T-helper 2 cell treated with Interferon-gamma antibody and Interleukin-4, amounts not matched to agents 5 μg/mL and 100 μg/mL, for 36 hours (primary cell): ENCODE data around the gene CHP1.
"Not testable (repeated sequence)": the region's sequence is repeated elsewhere in the genome, so short reads cannot be mapped to it uniquely, and the experiment has no call there.

Experiments
- DNase-seq: peaks from one replicate; pipeline ENCODE4 v3.0.0; 2021; ENCODE audit warnings: low spot score
- H3K27ac Mint-ChIP-seq: one replicate; pipeline ENCODE4 v1.8.0; 2021; ENCODE audit warnings: mild to moderate bottlenecking, mixed read lengths
- H3K27me3 Mint-ChIP-seq: one replicate; pipeline ENCODE4 v1.8.0; 2021; ENCODE audit warnings: low read depth, mixed read lengths
- H3K36me3 Mint-ChIP-seq: one replicate; pipeline ENCODE4 v1.8.0; 2021; ENCODE audit warnings: low read depth, mixed read lengths
- H3K4me1 Mint-ChIP-seq: one replicate; pipeline ENCODE4 v1.8.0; 2021; ENCODE audit warnings: low read depth, mixed read lengths
- H3K4me3 Mint-ChIP-seq: one replicate; pipeline ENCODE4 v1.8.0; 2022; ENCODE audit warnings: mild to moderate bottlenecking, moderate library complexity, mixed read lengths
- H3K9me3 Mint-ChIP-seq: one replicate; pipeline ENCODE4 v1.8.0; 2021; ENCODE audit warnings: mixed read lengths

CHP1 gene

GRCh38 chr15:41269887-41270286 lies 38.8 kb downstream of the CHP1 start:
- no peak overlapping the region for H3K27ac Mint-ChIP-seq
- no peaks in the 10 kb centered on the region for H3K9me3 Mint-ChIP-seq
- H3K36me3 Mint-ChIP-seq, result peaks cover 13% of the 10 kb centered on the region
- H3K4me1 Mint-ChIP-seq, result no peaks in the 10 kb centered on the region
- H3K4me3 Mint-ChIP-seq, result no peak overlapping the region
- no peaks in the 10 kb centered on the region for H3K27me3 Mint-ChIP-seq
- DNase-seq, result no peak

GRCh38 chr15:41276831-41277230 lies 45.8 kb downstream of the CHP1 start:
- no peak overlapping the region for H3K27ac Mint-ChIP-seq

DNA sequence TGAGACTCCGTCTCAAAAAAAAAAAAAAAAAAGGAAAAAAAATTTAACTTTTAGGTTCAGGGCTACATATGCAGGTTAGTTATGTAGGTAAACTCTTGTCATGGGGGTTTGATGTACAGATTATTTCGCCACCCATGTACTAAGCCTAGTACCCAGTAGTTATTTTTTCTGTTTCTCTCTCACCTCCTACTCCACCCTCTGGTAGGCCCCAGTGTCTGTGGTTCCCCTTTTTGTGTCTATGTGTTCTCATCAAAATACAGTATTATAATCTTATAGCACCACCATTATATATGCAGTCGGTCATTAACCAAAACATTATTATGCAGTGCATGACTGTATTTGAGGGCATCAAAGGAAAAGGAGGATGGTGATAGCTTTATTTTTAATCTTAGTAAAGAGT lies 47.3 kb downstream of the CHP1 start:
- Mint-ChIP-seq H3K9me3 (no peaks in the 10 kb centered on the region), H3K4me1 (peaks cover 14% of the 10 kb centered on the region), H3K4me3 (no peak overlapping the region), H3K27ac (no peak overlapping the region), H3K36me3 (peaks cover 23% of the 10 kb centered on the region), H3K27me3 (no peaks in the 10 kb centered on the region)
- no peak for DNase-seq

More at GRCh38 chr15:41276831-41277230, 45.8 kb downstream of the CHP1 start:
- no peak for DNase-seq
- Mint-ChIP-seq H3K9me3 (no peaks in the 10 kb centered on the region), H3K4me3 (no peak overlapping the region), H3K27me3 (no peaks in the 10 kb centered on the region), H3K36me3 (peaks cover 20% of the 10 kb centered on the region), H3K4me1 (peaks cover 6% of the 10 kb centered on the region)

- Mint-ChIP-seq H3K27ac (no peak overlapping the region), H3K27me3 (no peaks in the 10 kb centered on the region), H3K36me3 (peaks cover 27% of the 10 kb centered on the region), H3K4me3 (no peak overlapping the region), H3K4me1 (peaks cover 19% of the 10 kb centered on the region), H3K9me3 (no peaks in the 10 kb centered on the region)
- DNase-seq, result no peak
Observed at GRCh38 chr15:41279535-41280283, 48.6 kb downstream of the CHP1 start.

- H3K27ac Mint-ChIP-seq, result peak overlapping the region; percentile 5
- peaks cover 41% of the 10 kb centered on the region for H3K36me3 Mint-ChIP-seq
Observed at GRCh38 chr15:41281236-41281635, 50.2 kb downstream of the CHP1 start.

GRCh38 chr15:41282436-41282835 lies 51.4 kb downstream of the CHP1 start:
- Mint-ChIP-seq H3K4me3 (peak overlapping the region; percentile 95), H3K36me3 (peaks cover 49% of the 10 kb centered on the region), H3K4me1 (peaks cover 28% of the 10 kb centered on the region), H3K9me3 (peaks cover 13% of the 10 kb centered on the region), H3K27ac (peak overlapping the region; percentile 96)
- DNase-seq, H3K27me3 Mint-ChIP-seq: not testable (repeated sequence)

More at GRCh38 chr15:41281236-41281635, 50.2 kb downstream of the CHP1 start:
- no peak for DNase-seq
- Mint-ChIP-seq H3K4me1 (peaks cover 29% of the 10 kb centered on the region), H3K9me3 (peaks cover 10% of the 10 kb centered on the region), H3K27me3 (no peaks in the 10 kb centered on the region), H3K4me3 (no peak overlapping the region)

DNA sequence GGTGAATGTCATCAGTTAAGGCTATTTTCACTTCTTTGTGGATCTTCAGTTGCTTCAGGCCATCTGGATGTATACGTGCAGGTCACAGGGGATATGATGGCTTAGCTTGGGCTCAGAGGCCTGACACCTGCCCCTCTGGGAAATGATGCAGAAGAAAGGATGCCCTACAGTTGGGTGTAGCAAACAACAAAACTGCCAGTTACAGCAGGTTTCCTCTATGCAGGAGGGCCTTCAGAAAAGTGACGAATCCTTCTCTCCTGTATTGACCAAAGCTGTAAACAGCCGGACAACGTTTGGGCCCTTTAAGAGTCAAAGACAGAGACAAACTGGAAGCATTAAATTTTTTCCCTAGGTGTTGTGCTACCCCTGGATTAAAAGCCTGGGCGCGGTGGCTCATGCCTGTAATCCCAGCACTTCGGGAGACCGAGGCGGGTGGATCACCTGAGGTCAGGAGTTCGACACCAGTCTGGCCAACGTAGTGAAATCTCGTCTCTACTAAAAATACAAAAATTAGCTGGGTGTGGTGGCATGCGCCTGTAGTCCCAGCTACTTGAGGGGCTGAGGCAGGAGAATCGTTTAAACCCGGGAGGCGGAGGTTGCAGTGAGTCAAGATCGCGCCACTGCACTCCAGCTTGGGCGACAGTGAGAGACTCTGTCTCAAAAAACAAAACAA lies 52.0 kb downstream of the CHP1 start:
- not testable (repeated sequence) for H3K27me3 Mint-ChIP-seq, DNase-seq
- peaks cover 53% of the 10 kb centered on the region for H3K36me3 Mint-ChIP-seq
- peak overlapping the region; percentile 96 for H3K27ac Mint-ChIP-seq
- peaks cover 30% of the 10 kb centered on the region for H3K4me1 Mint-ChIP-seq
- H3K9me3 Mint-ChIP-seq, result peaks cover 13% of the 10 kb centered on the region
- H3K4me3 Mint-ChIP-seq, result peak overlapping the region; percentile 95

DNA sequence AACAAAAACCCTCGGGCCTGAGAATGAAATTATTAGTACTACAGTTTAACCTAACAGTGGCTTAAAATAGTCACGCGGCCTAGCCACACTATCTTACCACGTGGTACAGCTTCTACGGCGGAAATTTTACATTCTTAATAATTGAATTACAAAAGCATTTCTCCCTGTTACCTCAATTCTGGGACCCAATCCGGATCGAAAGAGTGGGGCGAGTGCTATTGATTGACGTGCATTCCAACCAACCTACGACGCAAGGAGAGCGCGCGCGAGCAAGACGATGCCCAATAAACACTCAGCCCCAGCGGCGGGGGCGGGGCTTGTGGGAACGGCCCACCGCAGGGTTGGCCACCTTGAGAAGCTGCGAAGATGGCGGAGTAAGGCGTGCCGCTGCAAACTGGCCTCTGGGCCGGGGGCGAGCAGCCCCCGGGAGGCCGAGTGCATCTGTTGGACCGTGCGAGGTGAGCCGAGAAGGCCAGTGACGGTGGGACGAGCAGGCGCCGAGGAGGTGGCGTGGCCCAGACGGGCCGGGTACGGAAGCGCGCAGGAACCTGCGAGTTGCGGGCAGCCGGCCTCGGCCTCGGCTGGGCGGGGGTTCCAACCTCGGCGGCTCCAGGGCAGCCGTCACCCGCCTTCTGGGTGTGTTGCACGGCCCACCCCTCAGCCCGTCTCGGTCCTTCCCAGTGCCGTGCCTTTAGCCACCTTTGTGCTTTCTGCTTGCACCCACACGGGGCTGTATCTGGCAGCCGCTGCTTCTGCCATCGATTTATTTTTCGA lies 52.8 kb downstream of the CHP1 start:
- Mint-ChIP-seq H3K36me3 (peaks cover 56% of the 10 kb centered on the region), H3K27ac (peak overlapping the region; percentile 97), H3K9me3 (peaks cover 13% of the 10 kb centered on the region), H3K4me1 (peaks cover 37% of the 10 kb centered on the region), H3K27me3 (no peaks in the 10 kb centered on the region), H3K4me3 (peak overlapping the region; percentile 95)
- DNase-seq, result peak; percentile 98

GRCh38 chr15:41284427-41285177 lies 53.5 kb downstream of the CHP1 start:
- Mint-ChIP-seq H3K9me3 (peaks cover 13% of the 10 kb centered on the region), H3K4me3 (peak overlapping the region; percentile 95), H3K27me3 (no peaks in the 10 kb centered on the region), H3K27ac (peak overlapping the region; percentile 97), H3K36me3 (peaks cover 51% of the 10 kb centered on the region), H3K4me1 (peaks cover 38% of the 10 kb centered on the region)
- DNase-seq, result peak; percentile 7

- H3K27me3 Mint-ChIP-seq, result no peaks in the 10 kb centered on the region
- peak overlapping the region; percentile 95 for H3K4me3 Mint-ChIP-seq
- DNase-seq, result no peak
- peaks cover 13% of the 10 kb centered on the region for H3K9me3 Mint-ChIP-seq
- H3K36me3 Mint-ChIP-seq, result peaks cover 46% of the 10 kb centered on the region
- peak overlapping the region; percentile 97 for H3K27ac Mint-ChIP-seq
- H3K4me1 Mint-ChIP-seq, result peaks cover 38% of the 10 kb centered on the region
Observed at GRCh38 chr15:41285285-41285684, 54.2 kb downstream of the CHP1 start.

DNA sequence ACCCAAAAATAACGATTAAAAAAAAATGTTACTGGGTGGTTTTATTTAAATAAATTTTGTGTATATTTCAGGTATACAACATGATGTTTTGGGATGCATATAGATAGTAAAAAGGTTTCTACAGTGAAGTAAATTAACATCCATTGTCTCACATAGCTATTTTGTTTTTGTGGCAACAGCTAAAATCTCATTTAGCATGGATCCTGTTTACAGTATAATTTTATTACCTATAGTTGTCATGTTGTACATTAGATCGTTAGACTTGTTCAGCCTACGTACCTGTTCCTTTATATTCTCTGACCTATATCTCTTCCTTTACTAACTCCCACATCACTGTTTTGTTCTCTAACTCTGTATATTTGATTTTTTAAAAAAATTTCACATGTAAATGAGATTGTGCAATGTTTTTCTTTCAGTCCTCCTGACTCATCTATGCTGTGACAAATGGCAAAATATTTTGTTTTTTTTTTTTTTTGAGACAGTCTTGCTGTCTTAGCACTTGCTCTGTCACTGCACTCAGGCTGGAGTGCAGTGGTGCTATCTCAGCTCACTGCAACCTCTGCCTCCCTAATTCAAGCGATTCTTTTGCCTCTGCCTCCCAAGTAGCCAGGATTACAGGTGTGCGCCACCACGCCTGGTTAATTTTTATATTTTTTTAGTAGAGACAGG lies 55.7 kb downstream of the CHP1 start:
- H3K27ac Mint-ChIP-seq, result peak overlapping the region; percentile 76
- peaks cover 55% of the 10 kb centered on the region for H3K36me3 Mint-ChIP-seq
- H3K9me3 Mint-ChIP-seq, result peaks cover 13% of the 10 kb centered on the region
- peak overlapping the region; percentile 53 for H3K4me3 Mint-ChIP-seq
- H3K27me3 Mint-ChIP-seq, result no peaks in the 10 kb centered on the region
- H3K4me1 Mint-ChIP-seq, result peaks cover 44% of the 10 kb centered on the region
- DNase-seq, result no peak

- Mint-ChIP-seq H3K4me3 (peak overlapping the region; percentile 44), H3K9me3 (peaks cover 13% of the 10 kb centered on the region), H3K27ac (no peak overlapping the region), H3K36me3 (peaks cover 60% of the 10 kb centered on the region), H3K27me3 (no peaks in the 10 kb centered on the region), H3K4me1 (peaks cover 37% of the 10 kb centered on the region)
- DNase-seq, result no peak
Observed at GRCh38 chr15:41288464-41288863, 57.4 kb downstream of the CHP1 start.

- Mint-ChIP-seq H3K27me3 (no peaks in the 10 kb centered on the region), H3K36me3 (peaks cover 61% of the 10 kb centered on the region), H3K4me3 (no peak overlapping the region), H3K27ac (no peak overlapping the region), H3K4me1 (peaks cover 38% of the 10 kb centered on the region), H3K9me3 (peaks cover 13% of the 10 kb centered on the region)
- DNase-seq, result no peak
Observed at GRCh38 chr15:41289953-41290352, 58.9 kb downstream of the CHP1 start.
